HEK293T (cell line): Measurements from ENCODE around the gene CCDC136.

Experiments used
- ARNT ChIP-seq: fragments of 450-650 bp; IDR thresholded peaks from 2 replicates; pipeline ENCODE4 v1.6.1; 2017; ENCODE audit warnings: mild to moderate bottlenecking
- BHLHE40 ChIP-seq: fragments of 450-650 bp; IDR thresholded peaks from 2 replicates; pipeline ENCODE4 v1.6.1; 2016; ENCODE audit warnings: mild to moderate bottlenecking, moderate library complexity, borderline replicate concordance
- CTBP1 ChIP-seq: fragments of 450-650 bp; IDR thresholded peaks from 2 replicates; pipeline ENCODE4 v1.6.1; 2016; ENCODE audit warnings: borderline replicate concordance
- FOXK2 ChIP-seq: fragments of 450-650 bp; IDR thresholded peaks from 2 replicates; pipeline ENCODE4 v1.6.1; 2016; ENCODE audit warnings: mild to moderate bottlenecking
- FOXM1 ChIP-seq: fragments of 450-650 bp; IDR thresholded peaks from 2 replicates; pipeline ENCODE4 v1.6.1; 2017; ENCODE audit warnings: mild to moderate bottlenecking, borderline replicate concordance
- HDGF ChIP-seq: fragments of 450-650 bp; IDR thresholded peaks from 2 replicates; pipeline ENCODE4 v1.6.1; 2017; ENCODE audit warnings: antibody characterized with exemption, borderline replicate concordance
- L3MBTL2 ChIP-seq: fragments of 450-650 bp; conservative IDR thresholded peaks from 2 replicates; pipeline ENCODE4 v1.6.1; 2016; ENCODE audit warnings: mild to moderate bottlenecking
- NFRKB ChIP-seq: fragments of 450-650 bp; IDR thresholded peaks from 2 replicates; pipeline ENCODE4 v1.6.1; 2016; ENCODE audit warnings: mild to moderate bottlenecking, moderate library complexity
- PKNOX1 ChIP-seq: fragments of 450-650 bp; IDR thresholded peaks from 2 replicates; pipeline ENCODE4 v1.6.1; 2016
- SP1 ChIP-seq: fragments of 450-650 bp; IDR thresholded peaks from 2 replicates; pipeline ENCODE4 v1.6.1; 2017
- SUZ12 ChIP-seq: fragments of 450-650 bp; IDR thresholded peaks from 2 replicates; pipeline ENCODE4 v1.6.1; 2016; ENCODE audit warnings: mild to moderate bottlenecking
- TARDBP ChIP-seq: fragments of 450-650 bp; IDR thresholded peaks from 2 replicates; pipeline ENCODE4 v1.6.1; 2016
- ZNF384 ChIP-seq: fragments of 450-650 bp; IDR thresholded peaks from 2 replicates; pipeline ENCODE4 v1.6.1; 2016

DNA sequence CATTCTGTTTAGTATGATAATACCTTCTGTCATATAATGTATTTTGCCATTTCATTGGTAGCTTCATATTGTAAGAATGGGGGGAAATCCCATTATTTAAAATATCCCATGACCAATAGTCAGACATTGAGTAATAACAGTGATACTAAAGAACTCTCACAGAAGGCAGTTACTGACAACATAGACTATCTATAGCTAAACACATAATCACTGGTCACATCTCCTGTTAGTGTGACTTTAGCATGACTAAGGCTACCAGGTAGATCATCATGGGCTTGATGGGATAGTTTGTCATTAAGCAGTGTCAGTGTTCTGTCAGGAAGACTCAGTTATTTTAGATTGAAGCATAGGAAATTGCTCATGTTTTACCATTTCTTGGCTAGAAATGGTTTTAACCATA is 32.5 kb upstream of the CCDC136 start:
- no peak for TF ChIP-seq NFRKB
- TF ChIP-seq PKNOX1: no peak
- no peak for TF ChIP-seq HDGF
- no peak for TF ChIP-seq BHLHE40
- TF ChIP-seq ZNF384: no peak
- TF ChIP-seq ARNT: no peak
- no peak for TF ChIP-seq FOXK2
- no peak for TF ChIP-seq SUZ12
- no peak for TF ChIP-seq CTBP1
- no peak for TF ChIP-seq L3MBTL2
- no peak for TF ChIP-seq SP1
- no peak for TF ChIP-seq FOXM1
- no peak for TF ChIP-seq TARDBP
